GM12878 (cell line): ENCODE results near the gene PF4V1. TPM values are rescaled to one million over a fixed set of nuclear protein-coding genes. Genes with fewer than 3 reads are reported as not detected.

Source experiments
- ATAC-seq: fragments of 200-7000 bp; cut with Tn5 transposase; 3 replicates; pipeline ENCODE4 v1.9.1; 2020; ENCODE audit warnings: mild to moderate bottlenecking, moderate library complexity
- BruUV-seq: library from RNA; stranded (reverse); fragments of 400-500 nt; replicated peaks from 2 replicates; lab custom pipeline; 2021; lab: Mats Ljungman, UMichigan
- CTCF ChIA-PET: fragments of 300-600 bp; sonication (Branson Sonifier 250); formaldehyde crosslinking; extraction: SDS; loops from one replicate; lab custom pipeline; 2021; ENCODE audit warnings: inconsistent platforms; lab: Yijun Ruan, JAX
- POLR2A ChIA-PET: fragments of 350-600 bp; formaldehyde crosslinking; extraction: SDS; loops from one replicate; lab custom pipeline; 2021; ENCODE audit warnings: inconsistent platforms; lab: Charles Lee
- RAD21 ChIA-PET: fragments of 300-600 bp; sonication (Branson Sonifier 250); formaldehyde crosslinking; loops from one replicate; lab custom pipeline; 2023; ENCODE audit warnings: antibody characterized with exemption; ENCODE audit not compliant: unreplicated experiment; lab: Charles Lee
- SMC1A ChIA-PET: fragments of 300-600 bp; sonication (Branson Sonifier 250); formaldehyde crosslinking; loops from one replicate; lab custom pipeline; 2023; ENCODE audit not compliant: unreplicated experiment, uncharacterized antibody; lab: Charles Lee
- DNase-seq: peaks from one replicate; pipeline ENCODE4 v3.0.0-alpha.2; 2011; ENCODE audit warnings: low read depth, low spot score
- FAIRE-seq: peaks from 3 replicates; lab custom pipeline; 2011; peaks lifted over from hg19 to GRCh38; lab: Jason Lieb, UNC
- H2AFZ ChIP-seq: 2 replicates; pipeline ENCODE4 v1.6.0; 2011; ENCODE audit warnings: low read depth, low read length, control low read depth; ENCODE audit not compliant: control insufficient read depth
- H3K27ac ChIP-seq: 2 replicates; pipeline ENCODE4 v1.5.1; 2011; ENCODE audit warnings: control low read depth; ENCODE audit not compliant: control insufficient read depth, insufficient read depth
- H3K27me3 ChIP-seq, 2 experiments: replicated peaks in 1 of 2; 2 replicates each; pipeline versions ENCODE4 v1.6.0 to v1.6.1; 2011; ENCODE audit warnings: low read length in 1 of 2; ENCODE audit not compliant: control insufficient read depth in 2 of 2, insufficient read depth in 2 of 2
- H3K36me3 ChIP-seq, 2 experiments: 2 replicates each; pipeline ENCODE4 v1.5.1; 2011; ENCODE audit warnings: low read length in 1 of 2; ENCODE audit not compliant: control insufficient read depth in 2 of 2, insufficient read depth in 2 of 2
- H3K4me1 ChIP-seq: 2 replicates; pipeline ENCODE4 v1.6.1; 2011; ENCODE audit warnings: mild to moderate bottlenecking, low read length, moderate library complexity, mixed read lengths; ENCODE audit not compliant: control insufficient read depth, insufficient read depth
- H3K4me2 ChIP-seq: 2 replicates; pipeline ENCODE4 v1.6.0; 2011; ENCODE audit warnings: control low read depth; ENCODE audit not compliant: control insufficient read depth, insufficient read depth
- H3K4me3 ChIP-seq: fragments of 200-600 bp; sonication (generic); 2 replicates; pipeline ENCODE4 v1.5.1; 2016
- H3K79me2 ChIP-seq: 2 replicates; pipeline ENCODE4 v1.6.0; 2011; ENCODE audit warnings: low read length; ENCODE audit not compliant: control insufficient read depth, insufficient read depth
- H3K9ac ChIP-seq: 2 replicates; pipeline ENCODE4 v1.8.0; 2011; ENCODE audit warnings: low read length, control low read depth, mixed read lengths; ENCODE audit not compliant: control insufficient read depth, insufficient read depth
- H3K9me3 ChIP-seq: replicated peaks from 3 replicates; pipeline ENCODE4 v1.5.1; 2011; ENCODE audit warnings: mild to moderate bottlenecking, low read length; ENCODE audit not compliant: control insufficient read depth, insufficient read depth
- H4K20me1 ChIP-seq: 2 replicates; pipeline ENCODE4 v1.6.0; 2011; ENCODE audit not compliant: control insufficient read depth, insufficient read depth
- ATF3 ChIP-seq: IDR thresholded peaks from 2 replicates; pipeline ENCODE4 v1.6.1; 2011; ENCODE audit warnings: low read depth, mild to moderate bottlenecking, low read length, moderate library complexity, borderline replicate concordance; ENCODE audit errors: extremely low read depth
- GABPA ChIP-seq: IDR thresholded peaks from 2 replicates; pipeline ENCODE4 v1.6.1; 2014; ENCODE audit warnings: antibody characterized with exemption, low read depth, mild to moderate bottlenecking, inconsistent platforms
- HSF1 ChIP-seq: fragments of 150-350 bp; IDR thresholded peaks from 2 replicates; pipeline ENCODE4 v1.6.1; 2014; ENCODE audit warnings: mild to moderate bottlenecking, low read depth, low read length
- IKZF1 ChIP-seq: fragments of 450-650 bp; conservative IDR thresholded peaks from 2 replicates; pipeline ENCODE4 v1.6.1; 2017; ENCODE audit warnings: antibody characterized with exemption, mild to moderate bottlenecking
- MYC ChIP-seq: IDR thresholded peaks from 2 replicates; pipeline ENCODE4 v1.6.1; 2011; ENCODE audit warnings: mild to moderate bottlenecking, low read length, moderate library complexity, inconsistent platforms; ENCODE audit not compliant: insufficient read depth, insufficient replicate concordance, insufficient read length, severe bottlenecking
- PAX5 ChIP-seq: IDR thresholded peaks from 2 replicates; pipeline ENCODE4 v1.6.1; 2011; ENCODE audit warnings: low read depth, low read length, borderline replicate concordance
- PBX3 ChIP-seq: IDR thresholded peaks from 2 replicates; pipeline ENCODE4 v1.6.1; 2011; ENCODE audit warnings: mild to moderate bottlenecking, low read depth, low read length, moderate library complexity; ENCODE audit not compliant: insufficient replicate concordance
- RUNX3 ChIP-seq: IDR thresholded peaks from 2 replicates; pipeline ENCODE4 v1.6.1; 2012; ENCODE audit warnings: low read length, inconsistent platforms
- SREBF1 ChIP-seq: IDR thresholded peaks from 2 replicates; pipeline ENCODE4 v1.6.1; 2012; ENCODE audit warnings: mild to moderate bottlenecking, low read length
- USF1 ChIP-seq: IDR thresholded peaks from 2 replicates; pipeline ENCODE4 v1.6.1; 2011; ENCODE audit warnings: borderline replicate concordance, low read depth, mild to moderate bottlenecking, moderate library complexity, mixed read lengths, low read length; ENCODE audit not compliant: insufficient read depth; ENCODE audit errors: extremely low read length
- YY1 ChIP-seq: IDR thresholded peaks from 2 replicates; pipeline ENCODE4 v1.6.1; 2011; ENCODE audit warnings: low read depth, mild to moderate bottlenecking, low read length
- ZBTB40 ChIP-seq: fragments of 450-650 bp; IDR thresholded peaks from 2 replicates; pipeline ENCODE4 v1.6.1; 2016; ENCODE audit warnings: mild to moderate bottlenecking, moderate library complexity, borderline replicate concordance
- ZNF207 ChIP-seq: fragments of 450-650 bp; IDR thresholded peaks from 2 replicates; pipeline ENCODE4 v1.6.1; 2014; ENCODE audit warnings: antibody characterized with exemption, mild to moderate bottlenecking, borderline replicate concordance
- ZZZ3 ChIP-seq: IDR thresholded peaks from 2 replicates; pipeline ENCODE4 v1.6.1; 2011; ENCODE audit warnings: low read depth; ENCODE audit not compliant: control insufficient read depth, insufficient read length
- WGBS: methylation state at CpG from one replicate; pipeline ENCODE4 v1.1.6; 2016; ENCODE audit warnings: low lambda C conversion rate; ENCODE audit not compliant: insufficient replicate concordance, insufficient coverage; ENCODE audit errors: missing lambda C conversion rate; 5-methylcytosine and 5-hydroxymethylcytosine counted together
- in situ Hi-C: fragments of 300-500 bp; cut with MboI; formaldehyde crosslinking; loops from 9 replicates; pipeline ENCODE4 v1.14.3; 2018; ENCODE audit warnings: mixed read lengths
- intact Hi-C: fragments of 100-400 bp; cut with micrococcal nuclease; formaldehyde crosslinking; loops from one replicate; pipeline ENCODE4 v1.14.2; 2022; ENCODE audit not compliant: unreplicated experiment
- polyA plus RNA-seq, 11 experiments: library from polyadenylated mRNA; depleted of rRNA in 4 of 11; unstranded in 6 of 11; stranded (reverse) in 5 of 11; fragments of >200 nt; fragmentation: Nextera tagmentation in 4 of 11; fragmentation: Illumina TruSeq in 1 of 11; extraction: Ambion mirVana in 4 of 11; extraction: Trizol in 1 of 11; gene quantifications; 1 replicate in 1 of 11; 2 replicates in 10 of 11; pipeline versions ENCODE4 v1.2.1 to v1.2.3, GENCODE V29; 2011 to 2016; ENCODE audit warnings: inconsistent platforms in 2 of 11, missing spikeins in 2 of 11, low read depth in 1 of 11
- total RNA-seq, 4 experiments: library from RNA; depleted of rRNA in 3 of 4; stranded (reverse); fragments of >200 nt in 3 of 4; fragmentation: Illumina TruSeq in 1 of 4; extraction: Trizol in 1 of 4; gene quantifications; 2 replicates each; pipeline versions ENCODE4 v1.2.1 to v1.2.3, GENCODE V29; 2013 to 2021

The PF4V1 gene
- total and polyA plus RNA-seq, 10 of the 15 experiments (the other 5 are each of a cell fraction or from before 2014, with no cell fraction given) = not detected

GRCh38 chr4:73864961-73865360 is 11.9 kb downstream of the PF4V1 start:
- POLR2A ChIA-PET = no interaction called here
- Histone ChIP-seq H2AFZ (no peak overlapping the region), H3K79me2 (no peaks in the 10 kb centered on the region), H3K27ac (no peak overlapping the region), H3K36me3 (no peaks in the 10 kb centered on the region), H3K9me3 (no peaks in the 10 kb centered on the region), H3K4me1 (no peaks in the 10 kb centered on the region), H3K4me2 (no peak overlapping the region), H4K20me1 (no peaks in the 10 kb centered on the region), H3K27me3 (peaks cover 0 to 8% of the 10 kb centered on the region in 2 experiments; a peak in 1 of 4 replicates), H3K4me3 (no peak overlapping the region), H3K9ac (no peak overlapping the region)
- ATAC-seq (no peak), FAIRE-seq (no peak), DNase-seq (no peak)
- intact Hi-C loops = loop anchor here (1.0 to 10.0 kb wide), 4 partner anchors 136 to 290 kb away; no protein-coding TSS in a partner anchor
- 46% methylated on average over 8 of the region's 8 CpGs for WGBS
- RAD21 ChIA-PET = interaction anchor here (0.7 to 2.0 kb wide), 12 partner anchors 129 to 270 kb away, joined by 3 to 17 read pairs (median 3); no protein-coding TSS in a partner anchor
- SMC1A ChIA-PET = interaction anchor here (0.7 to 1.6 kb wide), 10 partner anchors 9 to 289 kb away, joined by 3 to 18 read pairs (median 4); no protein-coding TSS in a partner anchor
- CTCF ChIA-PET = interaction anchor here (0.6 to 4.8 kb wide), 25 partner anchors 17 to 292 kb away, joined by 3 to 71 read pairs (median 4); no protein-coding TSS in a partner anchor
- no TSS peak for BruUV-seq
- in situ Hi-C loops = no loop called here
- TF ChIP-seq GABPA (no peak), YY1 (no peak), PAX5 (no peak), ZBTB40 (no peak), IKZF1 (no peak), USF1 (no peak), MYC (no peak), ZZZ3 (no peak), SREBF1 (no peak), HSF1 (no peak), PBX3 (no peak), ATF3 (no peak), ZNF207 (no peak), RUNX3 (no peak)
